Naive thymus-derived CD8-positive, alpha-beta T cell (primary cell): Measurements from ENCODE around the gene CARHSP1. TPM values are rescaled to one million over a fixed set of nuclear protein-coding genes. Genes with fewer than 3 reads are reported as not detected.
"Not testable (repeated sequence)": the region's sequence is repeated elsewhere in the genome, so short reads cannot be mapped to it uniquely, and the experiment has no call there.

Experiments used
- ATAC-seq, 2 donors: fragments of 150-1000 bp; cut with Tn5 transposase in 1 of 2; sonication (Bioruptor Pico), chemical (Tn5 transposase) in 1 of 2; 1 replicate in 1 of 2; 2 replicates in 1 of 2; pipeline ENCODE4 v1.10.0; 2021; ENCODE audit warnings: mild to moderate bottlenecking in 2 of 2, moderate library complexity in 2 of 2
- POLR2A ChIA-PET: fragments of 350-600 bp; sonication (Branson Sonifier 250); formaldehyde crosslinking; loops from one replicate; lab custom pipeline; 2021; ENCODE audit warnings: antibody characterized with exemption; lab: Charles Lee
- DNase-seq, 10 donors: peaks; one replicate each; pipeline versions ENCODE4 v3.0.0 to v3.0.0-alpha.2; 2020 to 2022
- H3K27ac Mint-ChIP-seq, 10 donors: one replicate each; pipeline ENCODE4 v1.8.0; 2020 to 2022; ENCODE audit warnings: mild to moderate bottlenecking in 10 of 10, mixed read lengths in 10 of 10, moderate library complexity in 4 of 10, inconsistent platforms in 1 of 10
- H3K27me3 Mint-ChIP-seq, 5 donors: one replicate each; pipeline ENCODE4 v1.8.0; 2021 to 2022; ENCODE audit warnings: mixed read lengths in 5 of 5
- H3K36me3 Mint-ChIP-seq, 3 donors: one replicate each; pipeline ENCODE4 v1.8.0; 2020 to 2022; ENCODE audit warnings: mixed read lengths in 3 of 3, mild to moderate bottlenecking in 2 of 3, inconsistent platforms in 1 of 3
- H3K4me1 Mint-ChIP-seq, 4 donors: one replicate each; pipeline ENCODE4 v1.8.0; 2021 to 2022; ENCODE audit warnings: mixed read lengths in 4 of 4
- H3K4me3 Mint-ChIP-seq, 10 donors: one replicate each; pipeline ENCODE4 v1.8.0; 2020 to 2022; ENCODE audit warnings: mild to moderate bottlenecking in 10 of 10, mixed read lengths in 10 of 10, moderate library complexity in 6 of 10, inconsistent platforms in 1 of 10
- H3K9me3 Mint-ChIP-seq, 9 donors: one replicate each; pipeline ENCODE4 v1.8.0; 2020 to 2022; ENCODE audit warnings: mixed read lengths in 9 of 9, mild to moderate bottlenecking in 3 of 9, inconsistent platforms in 1 of 9, moderate library complexity in 1 of 9
- polyA plus RNA-seq, 3 donors: library from polyadenylated mRNA; unstranded; fragments of 300-500 nt; fragmentation: Illumina TruSeq; gene quantifications; one replicate each; pipeline ENCODE4 v1.2.3, GENCODE V29; 2021
- total RNA-seq, 8 experiments: library from RNA in 2 of 8; stranded (reverse) in 2 of 8; gene quantifications; one replicate each; pipeline ENCODE4 v1.2.3 and lab custom pipeline; 2021 to 2026

The CARHSP1 gene
- total RNA-seq (10 to 100 TPM; 59.6 to 61.2 TPM), polyA plus RNA-seq (10 to 100 TPM; 40.0 to 51.9 (median 48.5) TPM), total RNA-seq (lab: John Stamatoyannopoulos, UW) (4.8 to 49.5 (median 39.8) reads per million in 6 experiments)

- ATAC-seq (peak; percentile 67 to 71), DNase-seq (peak; percentile 65 to 84 (median 77))
- POLR2A ChIA-PET: interaction anchor here (0.7 to 3.3 kb wide), 16 partner anchors 10 to 244 kb away, joined by 3 to 33 read pairs (median 6); partner anchors contain the start of genes ABAT, HAPSTR1, PMM2 and TMEM186
- Mint-ChIP-seq H3K36me3 (no peaks in the 10 kb centered on the region), H3K9me3 (no peaks in the 10 kb centered on the region), H3K27ac (peak within 1 kb of the TSS; percentile 87 to 95 (median 93)), H3K4me1 (peaks cover 31 to 63% (median 60%) of the 10 kb centered on the region in 4 donors), H3K27me3 (no peaks in the 10 kb centered on the region), H3K4me3 (peak within 1 kb of the TSS; percentile 89 to 99 (median 95))
These were observed at the start of gene CARHSP1 for GRCh38 chr16:8868416-8869211. Gene CARHSP1, minus strand, starts transcription at chr16:8869006. Its CDS starts 9,678 bp downstream, at chr16:8859328.

GRCh38 chr16:8917336-8917735 is 48.5 kb upstream of the CARHSP1 start:
- Mint-ChIP-seq H3K36me3 (peaks cover 0 to 96% (median 15%) of the 10 kb centered on the region in 3 donors), H3K4me1 (peaks cover 14 to 40% (median 30%) of the 10 kb centered on the region in 4 donors), H3K27ac (peak overlapping the region in 2 of 10 donors; percentile 34 to 81)
- H3K9me3 Mint-ChIP-seq, DNase-seq, H3K27me3 Mint-ChIP-seq, H3K4me3 Mint-ChIP-seq, ATAC-seq, POLR2A ChIA-PET: not testable (repeated sequence)

GRCh38 chr16:8916541-8917225 is 47.9 kb upstream of the CARHSP1 start:
- no peak for ATAC-seq
- Mint-ChIP-seq H3K9me3 (no peaks in the 10 kb centered on the region), H3K4me3 (no peak overlapping the region), H3K27me3 (no peaks in the 10 kb centered on the region), H3K36me3 (peaks cover 0 to 96% (median 15%) of the 10 kb centered on the region in 3 donors), H3K4me1 (peaks cover 16 to 40% (median 31%) of the 10 kb centered on the region in 4 donors), H3K27ac (peak overlapping the region in 1 of 10 donors; percentile 81)
- POLR2A ChIA-PET: no interaction called here
- DNase-seq: no peak

- H3K36me3 Mint-ChIP-seq: peaks cover 0 to 96% (median 10%) of the 10 kb centered on the region in 3 donors
- peak overlapping the region in 4 of 10 donors; percentile 16 to 52 (median 42) for H3K27ac Mint-ChIP-seq
- H3K27me3 Mint-ChIP-seq: no peaks in the 10 kb centered on the region
- H3K4me3 Mint-ChIP-seq: no peak overlapping the region
- DNase-seq: no peak
- ATAC-seq: no peak
- POLR2A ChIA-PET: no interaction called here
- H3K4me1 Mint-ChIP-seq: peaks cover 23 to 46% (median 39%) of the 10 kb centered on the region in 4 donors
- no peaks in the 10 kb centered on the region for H3K9me3 Mint-ChIP-seq
These were observed 47.0 kb upstream of the CARHSP1 start for GRCh38 chr16:8915722-8916301.

GRCh38 chr16:8914098-8914497 is 45.3 kb upstream of the CARHSP1 start:
- no peak for ATAC-seq
- peak overlapping the region in 4 of 10 donors; percentile 29 to 57 (median 38) for H3K27ac Mint-ChIP-seq
- no peaks in the 10 kb centered on the region for H3K9me3 Mint-ChIP-seq
- no peaks in the 10 kb centered on the region for H3K27me3 Mint-ChIP-seq
- DNase-seq: no peak
- peaks cover 21 to 44% (median 38%) of the 10 kb centered on the region in 4 donors for H3K4me1 Mint-ChIP-seq
- H3K4me3 Mint-ChIP-seq: no peak overlapping the region
- H3K36me3 Mint-ChIP-seq: peaks cover 0 to 95% (median 12%) of the 10 kb centered on the region in 3 donors
- POLR2A ChIA-PET: no interaction called here

- Mint-ChIP-seq H3K9me3 (no peaks in the 10 kb centered on the region), H3K27ac (peak overlapping the region in 5 of 10 donors; percentile 23 to 83 (median 53)), H3K27me3 (no peaks in the 10 kb centered on the region), H3K4me1 (peaks cover 23 to 49% (median 41%) of the 10 kb centered on the region in 4 donors), H3K36me3 (peaks cover 0 to 95% (median 12%) of the 10 kb centered on the region in 3 donors), H3K4me3 (no peak overlapping the region)
- DNase-seq (no peak), ATAC-seq (no peak)
- POLR2A ChIA-PET: no interaction called here
These were observed 44.0 kb upstream of the CARHSP1 start for GRCh38 chr16:8912793-8913192.

GRCh38 chr16:8910811-8911210 is 42.0 kb upstream of the CARHSP1 start:
- peak overlapping the region in 4 of 10 donors; percentile 13 to 67 (median 40) for H3K27ac Mint-ChIP-seq
- ATAC-seq (no peak), DNase-seq (no peak)
- peaks cover 0 to 94% (median 8%) of the 10 kb centered on the region in 3 donors for H3K36me3 Mint-ChIP-seq
- peaks cover 23 to 47% (median 36%) of the 10 kb centered on the region in 4 donors for H3K4me1 Mint-ChIP-seq
- H3K9me3 Mint-ChIP-seq: no peaks in the 10 kb centered on the region
- POLR2A ChIA-PET: no interaction called here
- H3K4me3 Mint-ChIP-seq: no peak overlapping the region
- H3K27me3 Mint-ChIP-seq: no peaks in the 10 kb centered on the region

GRCh38 chr16:8908810-8909468 is 40.1 kb upstream of the CARHSP1 start:
- peak overlapping the region in 1 of 10 donors; percentile 56 for H3K4me3 Mint-ChIP-seq
- peaks cover 0 to 94% (median 10%) of the 10 kb centered on the region in 3 donors for H3K36me3 Mint-ChIP-seq
- H3K27me3 Mint-ChIP-seq: no peaks in the 10 kb centered on the region
- no peak for DNase-seq
- no peaks in the 10 kb centered on the region for H3K9me3 Mint-ChIP-seq
- peak overlapping the region in 8 of 10 donors; percentile 11 to 83 (median 62) for H3K27ac Mint-ChIP-seq
- peaks cover 24 to 38% (median 28%) of the 10 kb centered on the region in 4 donors for H3K4me1 Mint-ChIP-seq
- ATAC-seq: peak; percentile 43 to 48
- POLR2A ChIA-PET: no interaction called here

- no peak for ATAC-seq
- peaks cover 0 to 96% (median 16%) of the 10 kb centered on the region in 3 donors for H3K36me3 Mint-ChIP-seq
These were observed 38.3 kb upstream of the CARHSP1 start for GRCh38 chr16:8907096-8907495.

GRCh38 chr16:8905795-8906591 is 37.2 kb upstream of the CARHSP1 start:
- DNase-seq (no peak), ATAC-seq (peak in 1 of 2 donors; percentile 41)
- H3K4me1 Mint-ChIP-seq: peaks cover 13 to 22% (median 19%) of the 10 kb centered on the region in 4 donors
- peaks cover 0 to 96% (median 26%) of the 10 kb centered on the region in 3 donors for H3K36me3 Mint-ChIP-seq
- peak overlapping the region in 4 of 10 donors; percentile 15 to 46 (median 42) for H3K27ac Mint-ChIP-seq
- H3K4me3 Mint-ChIP-seq: no peak overlapping the region
- no peaks in the 10 kb centered on the region for H3K27me3 Mint-ChIP-seq
- POLR2A ChIA-PET: no interaction called here
- H3K9me3 Mint-ChIP-seq: no peaks in the 10 kb centered on the region

More at GRCh38 chr16:8907096-8907495, 38.3 kb upstream of the CARHSP1 start:
- H3K27ac Mint-ChIP-seq: no peak overlapping the region
- POLR2A ChIA-PET: no interaction called here
- no peak overlapping the region for H3K4me3 Mint-ChIP-seq
- no peak for DNase-seq
- no peaks in the 10 kb centered on the region for H3K9me3 Mint-ChIP-seq
- H3K27me3 Mint-ChIP-seq: no peaks in the 10 kb centered on the region
- peaks cover 19 to 32% (median 25%) of the 10 kb centered on the region in 4 donors for H3K4me1 Mint-ChIP-seq

GRCh38 chr16:8905168-8905762 is 36.5 kb upstream of the CARHSP1 start:
- H3K4me3 Mint-ChIP-seq: peak overlapping the region in 1 of 10 donors; percentile 7
- POLR2A ChIA-PET: no interaction called here
- no peaks in the 10 kb centered on the region for H3K27me3 Mint-ChIP-seq
- peaks cover 8 to 17% (median 12%) of the 10 kb centered on the region in 4 donors for H3K4me1 Mint-ChIP-seq
- peak; percentile 52 to 73 for ATAC-seq
- H3K9me3 Mint-ChIP-seq: no peaks in the 10 kb centered on the region
- H3K27ac Mint-ChIP-seq: peak overlapping the region in 1 of 10 donors; percentile 11
- peaks cover 0 to 96% (median 29%) of the 10 kb centered on the region in 3 donors for H3K36me3 Mint-ChIP-seq
- peak in 2 of 10 donors; percentile 19 to 27 for DNase-seq
